ENCODE data around the gene DUS3L.

DNA sequence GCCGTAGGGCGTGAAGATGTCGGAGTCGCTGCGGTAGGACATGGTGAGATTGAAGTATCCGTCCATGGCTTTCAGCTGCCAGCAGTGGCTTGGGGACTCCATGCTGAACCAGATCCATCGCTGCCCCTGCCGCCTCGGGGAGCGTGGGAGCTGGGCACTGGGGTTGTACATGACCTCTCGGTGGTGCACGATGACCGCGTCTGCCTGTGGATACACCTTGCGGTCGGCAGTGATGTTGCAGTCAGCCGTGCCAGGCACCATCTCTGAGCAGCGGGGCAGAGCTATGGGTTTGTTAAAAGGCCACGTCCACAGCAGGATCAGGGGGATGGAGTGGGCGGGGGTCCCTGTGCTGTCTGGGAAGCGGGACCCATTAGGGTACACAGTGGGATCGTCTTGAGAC lies 41.1 kb upstream of the DUS3L start:
- TF ChIP-seq, protein P1, sequence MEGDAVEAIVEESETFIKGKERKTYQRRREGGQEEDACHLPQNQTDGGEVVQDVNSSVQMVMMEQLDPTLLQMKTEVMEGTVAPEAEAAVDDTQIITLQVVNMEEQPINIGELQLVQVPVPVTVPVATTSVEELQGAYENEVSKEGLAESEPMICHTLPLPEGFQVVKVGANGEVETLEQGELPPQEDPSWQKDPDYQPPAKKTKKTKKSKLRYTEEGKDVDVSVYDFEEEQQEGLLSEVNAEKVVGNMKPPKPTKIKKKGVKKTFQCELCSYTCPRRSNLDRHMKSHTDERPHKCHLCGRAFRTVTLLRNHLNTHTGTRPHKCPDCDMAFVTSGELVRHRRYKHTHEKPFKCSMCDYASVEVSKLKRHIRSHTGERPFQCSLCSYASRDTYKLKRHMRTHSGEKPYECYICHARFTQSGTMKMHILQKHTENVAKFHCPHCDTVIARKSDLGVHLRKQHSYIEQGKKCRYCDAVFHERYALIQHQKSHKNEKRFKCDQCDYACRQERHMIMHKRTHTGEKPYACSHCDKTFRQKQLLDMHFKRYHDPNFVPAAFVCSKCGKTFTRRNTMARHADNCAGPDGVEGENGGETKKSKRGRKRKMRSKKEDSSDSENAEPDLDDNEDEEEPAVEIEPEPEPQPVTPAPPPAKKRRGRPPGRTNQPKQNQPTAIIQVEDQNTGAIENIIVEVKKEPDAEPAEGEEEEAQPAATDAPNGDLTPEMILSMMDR (IDR thresholded peaks at IDR 0.05; ENCODE audit: extremely low read depth in 1 of 2, insufficient read depth in 1 of 2, low read depth in 1 of 2, low read length in 2 of 2) = no peak
- TF ChIP-seq POLR2A (IDR thresholded peaks at IDR 0.05; ENCODE audit: low read depth, low read length) (no peak), POLR2AphosphoS5 (IDR thresholded peaks at IDR 0.05; ENCODE audit: insufficient read depth, low read depth, low read length) (no peak), EZH2 (IDR thresholded peaks at IDR 0.05; ENCODE audit: borderline replicate concordance, low read depth, low read length, severe bottlenecking) (no peak), MYC (IDR thresholded peaks at IDR 0.05; ENCODE audit: low read depth, low read length) (no peak), JUN (IDR thresholded peaks at IDR 0.05; ENCODE audit: borderline replicate concordance, insufficient read depth, insufficient read length, low read depth) (no peak)
- TF ChIP-seq, protein P2, sequence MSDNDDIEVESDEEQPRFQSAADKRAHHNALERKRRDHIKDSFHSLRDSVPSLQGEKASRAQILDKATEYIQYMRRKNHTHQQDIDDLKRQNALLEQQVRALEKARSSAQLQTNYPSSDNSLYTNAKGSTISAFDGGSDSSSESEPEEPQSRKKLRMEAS (IDR thresholded peaks at IDR 0.05; ENCODE audit: insufficient read depth, insufficient read length) = no peak

All from endothelial cell of umbilical vein (primary cell).